Tongue (tissue), 2 donors: ENCODE data around the gene FARP1. TPM values are rescaled to one million over a fixed set of nuclear protein-coding genes. Genes with fewer than 3 reads are reported as not detected.
A peak's percentile ranks its signal among the peaks of the same experiment; 100 is the strongest.
"Not testable (repeated sequence)": the region's sequence is repeated elsewhere in the genome, so short reads cannot be mapped to it uniquely, and the experiment has no call there.

Source experiments
- DNase-seq: peaks from one replicate; pipeline ENCODE4 v3.0.0-alpha.2; 2015
- total RNA-seq: library from RNA; depleted of rRNA; stranded (reverse); fragments of >200 nt; gene quantifications from one replicate; pipeline ENCODE4 v1.2.3, GENCODE V29; 2014

FARP1 gene
- total RNA-seq, 1 donor from 2014 or later, result 42.4 TPM

DNA sequence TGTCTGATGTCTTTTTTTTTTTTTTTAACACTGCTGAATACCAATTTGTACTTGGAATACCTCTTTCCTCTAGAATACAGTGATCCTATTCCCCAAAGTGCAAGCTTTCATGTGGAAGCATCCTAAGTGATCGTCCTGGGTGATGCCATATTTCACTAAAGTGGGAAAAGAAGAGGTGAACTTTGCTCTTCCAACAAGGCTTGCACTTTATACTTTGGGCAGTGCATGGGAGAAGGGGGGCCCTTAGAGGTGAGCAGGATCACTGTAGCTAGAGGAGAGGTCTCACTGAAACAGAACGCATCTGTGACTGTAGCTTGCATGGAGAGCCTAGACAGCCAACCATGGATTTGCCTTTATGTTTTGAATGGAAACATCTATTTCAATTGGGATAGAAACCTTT lies 260.2 kb downstream of the FARP1 start:
- DNase-seq, result no peak

GRCh38 chr13:98405107-98405571 lies 262.2 kb downstream of the FARP1 start:
- DNase-seq, result peak; percentile 49

DNA sequence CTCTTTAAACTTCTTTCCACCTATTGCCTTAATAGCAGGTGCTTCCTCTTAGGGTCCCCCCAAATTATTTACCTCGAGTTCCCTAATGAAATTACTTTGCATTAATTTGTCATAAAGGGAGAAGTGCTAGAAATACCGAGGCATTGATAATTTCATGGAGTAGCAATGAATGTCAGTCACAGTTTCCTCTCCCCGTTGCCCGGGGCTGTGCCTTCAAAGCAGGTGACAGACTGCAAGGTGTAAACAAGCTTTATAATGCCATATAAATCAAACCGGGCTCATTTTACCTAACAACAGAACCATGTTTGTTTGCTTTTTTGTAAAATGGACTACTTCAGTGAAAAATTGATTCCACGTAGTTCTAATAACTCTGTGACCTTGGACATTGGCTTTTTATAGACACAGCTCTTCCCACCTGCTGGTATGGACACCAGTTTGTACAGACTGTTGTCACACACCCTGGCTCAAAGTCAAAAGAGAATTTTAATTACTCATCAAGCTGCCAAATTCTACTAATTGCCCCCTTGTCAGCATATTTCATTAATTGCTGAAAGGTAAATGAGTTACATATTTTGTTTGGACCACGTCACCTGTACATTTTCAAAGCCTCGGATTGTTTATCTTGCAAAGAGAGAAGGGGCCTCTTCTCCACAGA lies 262.9 kb downstream of the FARP1 start:
- no peak for DNase-seq

DNA sequence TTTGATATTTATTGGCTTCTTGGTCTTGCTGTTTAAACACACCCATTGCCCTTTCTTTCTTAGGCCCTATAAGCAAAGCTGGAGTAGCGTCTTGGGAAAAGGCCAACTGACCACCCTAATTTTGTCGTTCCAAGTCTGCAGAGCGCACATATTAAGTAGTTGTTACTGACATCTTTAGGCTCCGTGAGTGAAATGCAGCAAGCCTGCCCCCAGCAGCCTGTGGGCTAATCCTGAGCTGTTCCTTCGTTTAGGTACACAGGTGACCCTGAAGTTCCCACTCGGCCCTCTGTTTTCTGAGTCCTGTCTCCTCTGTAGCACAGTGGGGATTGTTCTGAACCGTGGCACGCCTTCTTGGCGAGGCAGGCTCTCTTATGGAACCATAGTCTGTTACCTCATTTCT lies 263.5 kb downstream of the FARP1 start:
- no peak for DNase-seq

DNA sequence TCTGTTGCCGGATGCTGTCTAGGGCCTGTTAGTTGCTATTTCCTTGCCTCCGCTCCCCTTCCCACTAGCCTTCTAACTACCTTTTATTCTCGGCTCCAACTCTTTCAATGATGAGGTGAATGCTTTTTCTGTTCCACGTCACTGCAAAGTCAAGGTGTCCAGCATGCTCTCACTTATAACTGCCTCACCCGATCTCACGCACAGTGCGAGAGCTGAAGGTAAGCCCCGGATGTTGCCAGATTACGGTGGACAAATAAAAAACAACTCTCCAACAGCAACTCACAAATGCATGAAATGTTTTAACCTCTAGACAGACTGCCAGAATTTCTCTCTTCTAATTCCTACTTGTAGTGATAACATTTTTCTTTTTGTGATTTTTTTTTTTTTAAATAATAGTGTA lies 264.1 kb downstream of the FARP1 start:
- DNase-seq, result no peak

DNA sequence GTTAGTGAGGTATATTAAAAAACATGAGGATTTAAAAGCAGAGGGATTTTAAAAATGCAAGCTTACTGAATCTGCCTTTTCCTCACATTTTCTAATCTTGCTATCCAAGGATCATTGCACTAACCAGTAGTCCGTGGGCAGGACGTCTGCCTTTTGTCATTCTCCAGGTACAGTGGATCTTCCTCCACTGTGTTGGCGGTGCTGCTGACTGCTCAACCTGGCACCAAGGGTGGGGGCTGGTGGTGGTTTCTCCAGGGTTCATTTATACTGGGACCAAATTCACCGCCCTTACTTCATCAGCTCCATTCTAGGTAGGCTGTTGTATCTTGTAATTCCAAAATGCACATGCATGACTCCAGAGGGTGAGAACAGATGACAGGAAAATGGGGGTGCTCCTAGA lies 264.7 kb downstream of the FARP1 start:
- no peak for DNase-seq

GRCh38 chr13:98409281-98409680 lies 266.4 kb downstream of the FARP1 start:
- DNase-seq, result no peak

DNA sequence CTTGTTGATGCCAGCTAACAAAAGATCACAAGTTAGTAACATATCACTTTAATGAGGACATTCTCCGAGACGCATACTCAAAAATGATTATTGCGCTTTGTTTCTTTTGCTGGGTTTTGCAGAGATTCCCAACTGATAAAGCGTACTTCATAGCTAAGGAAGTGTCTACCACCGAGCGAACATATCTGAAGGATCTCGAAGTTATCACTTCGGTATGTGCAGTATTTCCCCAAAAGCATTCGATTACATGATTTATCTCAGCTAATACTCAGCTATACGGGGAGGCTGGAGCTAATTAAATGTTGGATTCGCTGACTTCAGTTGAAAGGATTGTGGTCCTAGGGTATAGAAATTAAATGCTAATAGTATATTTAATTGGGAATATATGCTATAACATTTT lies 267.7 kb downstream of the FARP1 start:
- no peak for DNase-seq

GRCh38 chr13:98411013-98411412 lies 268.1 kb downstream of the FARP1 start:
- DNase-seq, result no peak

GRCh38 chr13:98411617-98412265 lies 268.8 kb downstream of the FARP1 start:
- DNase-seq, result peak; percentile 18

DNA sequence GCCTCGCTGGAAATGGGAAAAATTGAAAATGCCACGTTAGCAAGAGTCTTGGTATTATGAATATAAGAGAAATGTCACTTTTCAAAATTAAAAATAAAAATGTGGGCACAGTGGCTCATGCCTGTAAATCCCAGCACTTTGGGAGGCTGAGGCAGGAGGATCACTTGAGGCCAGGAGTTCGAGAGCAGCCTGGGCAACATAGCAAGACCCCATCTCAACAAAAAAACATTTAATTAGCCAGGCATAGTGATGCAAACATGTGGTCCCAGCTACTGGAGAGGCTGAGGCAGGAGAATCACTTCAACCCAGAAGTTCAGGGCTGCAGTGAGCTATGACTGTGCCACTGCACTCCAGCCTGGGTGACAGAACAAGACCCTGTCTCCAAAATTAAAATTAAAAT lies 270.4 kb downstream of the FARP1 start:
- not testable (repeated sequence) for DNase-seq

DNA sequence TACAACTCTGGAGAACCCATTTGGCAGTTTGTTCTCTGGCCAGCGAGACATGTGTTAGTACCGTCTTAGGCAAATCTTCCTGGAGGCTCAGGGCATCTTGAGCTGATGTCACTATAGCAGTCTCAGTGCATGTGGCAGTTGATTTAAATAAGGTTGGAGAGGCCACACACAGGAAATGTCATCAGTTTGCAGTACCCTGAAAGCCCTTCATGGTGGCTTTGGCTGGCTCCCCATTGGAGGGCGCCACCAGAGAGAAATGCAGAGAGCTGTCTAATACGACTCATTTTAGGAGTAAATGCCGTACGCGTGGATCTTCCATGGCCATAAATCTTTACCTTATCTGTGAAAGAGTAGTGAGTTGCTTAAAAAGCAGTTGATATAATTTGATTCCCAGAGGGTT lies 270.9 kb downstream of the FARP1 start:
- no peak for DNase-seq

DNA sequence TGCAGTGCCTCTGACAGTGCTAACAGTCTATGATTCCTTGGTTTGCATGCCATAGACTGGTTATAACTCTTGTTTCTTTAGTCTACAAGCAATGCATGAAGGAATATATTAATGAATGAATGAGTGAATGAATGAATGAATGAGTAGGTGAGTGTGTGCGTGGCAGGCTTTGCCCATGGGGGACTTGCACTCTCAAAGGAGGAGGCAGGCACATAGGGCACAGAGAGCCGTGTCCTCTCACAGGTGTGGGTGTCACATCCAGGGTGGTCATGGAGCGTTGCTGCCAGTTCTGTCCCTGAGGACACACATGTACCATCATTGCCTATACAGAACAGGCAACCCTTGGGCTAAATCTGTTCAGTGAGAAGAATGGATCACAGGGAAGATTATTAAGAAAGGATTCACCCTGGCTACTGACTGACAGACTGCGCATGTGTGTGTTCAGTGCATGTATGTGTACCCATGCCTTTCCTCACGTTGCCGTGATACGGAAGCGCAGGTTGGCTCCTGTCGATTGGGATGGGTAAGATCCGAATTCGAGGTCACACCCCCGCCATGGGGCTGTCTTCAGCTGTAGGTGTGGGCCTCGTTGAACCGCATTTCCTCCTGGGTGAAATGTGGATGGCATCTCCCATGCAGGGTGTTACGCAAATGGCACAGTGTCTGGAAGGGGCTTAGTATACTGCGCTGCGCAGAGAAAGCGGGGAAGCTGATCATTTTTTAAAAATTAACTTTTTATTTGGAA lies 272.6 kb downstream of the FARP1 start:
- DNase-seq, result no peak

GRCh38 chr13:98416408-98416807 lies 273.5 kb downstream of the FARP1 start:
- DNase-seq, result peak; percentile 68

GRCh38 chr13:98419786-98420553 lies 277.1 kb downstream of the FARP1 start:
- no peak for DNase-seq

- no peak for DNase-seq
Measured at GRCh38 chr13:98420554-98421175, 277.8 kb downstream of the FARP1 start.

- DNase-seq, result no peak
Measured at GRCh38 chr13:98422046-98422445, 279.2 kb downstream of the FARP1 start.

DNA sequence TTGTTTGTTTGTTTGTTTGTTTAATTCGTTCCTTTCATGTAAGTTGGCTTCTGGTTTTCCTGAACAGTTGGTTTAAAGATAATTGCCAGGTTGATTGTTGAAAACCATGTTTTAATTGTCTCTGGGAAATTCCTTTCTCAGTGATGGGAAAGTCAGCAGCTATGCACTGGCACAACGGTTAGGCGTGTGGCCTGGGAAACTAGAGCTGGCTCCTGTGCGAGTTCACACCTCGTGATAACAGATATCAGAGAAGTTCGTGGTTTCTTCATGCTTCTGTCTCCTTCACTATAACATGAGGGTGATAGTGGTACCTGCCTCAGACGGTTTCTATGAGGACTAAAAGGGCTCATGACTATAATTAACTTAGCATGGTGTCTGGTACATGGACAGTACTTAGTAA lies 280.5 kb downstream of the FARP1 start:
- no peak for DNase-seq

DNA sequence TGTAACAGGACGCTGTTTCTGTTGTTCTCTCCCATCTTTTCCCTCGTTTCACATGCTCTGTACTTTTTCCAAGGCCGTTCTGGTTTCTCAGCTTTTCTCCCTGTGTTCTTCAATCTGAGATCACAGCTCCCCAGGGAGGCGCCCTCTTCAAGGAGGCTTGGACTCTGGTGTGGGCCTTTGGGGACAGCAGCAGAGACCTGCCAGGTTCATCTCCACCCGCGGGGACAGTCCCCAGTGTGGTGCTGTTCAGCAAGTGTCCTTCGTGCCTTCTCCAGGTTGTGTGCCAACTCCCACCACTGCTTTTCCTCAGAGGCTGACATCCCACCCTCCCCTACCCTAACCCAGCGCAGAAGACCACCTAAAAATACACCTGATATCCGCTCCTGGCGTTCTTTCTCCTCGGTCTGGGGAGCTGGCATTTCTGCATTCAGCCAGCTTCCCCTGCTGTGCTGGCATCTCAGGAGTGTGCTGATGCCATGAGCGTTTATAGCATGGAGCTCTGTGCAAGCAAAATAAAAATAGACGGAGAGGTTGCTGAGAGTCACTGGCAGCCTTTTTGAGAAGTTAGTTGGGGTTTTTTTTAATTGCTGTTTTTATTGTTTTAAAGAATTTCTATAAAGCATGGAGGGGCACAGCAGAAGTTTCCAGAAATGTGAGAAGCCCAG lies 284.6 kb downstream of the FARP1 start:
- no peak for DNase-seq

DNA sequence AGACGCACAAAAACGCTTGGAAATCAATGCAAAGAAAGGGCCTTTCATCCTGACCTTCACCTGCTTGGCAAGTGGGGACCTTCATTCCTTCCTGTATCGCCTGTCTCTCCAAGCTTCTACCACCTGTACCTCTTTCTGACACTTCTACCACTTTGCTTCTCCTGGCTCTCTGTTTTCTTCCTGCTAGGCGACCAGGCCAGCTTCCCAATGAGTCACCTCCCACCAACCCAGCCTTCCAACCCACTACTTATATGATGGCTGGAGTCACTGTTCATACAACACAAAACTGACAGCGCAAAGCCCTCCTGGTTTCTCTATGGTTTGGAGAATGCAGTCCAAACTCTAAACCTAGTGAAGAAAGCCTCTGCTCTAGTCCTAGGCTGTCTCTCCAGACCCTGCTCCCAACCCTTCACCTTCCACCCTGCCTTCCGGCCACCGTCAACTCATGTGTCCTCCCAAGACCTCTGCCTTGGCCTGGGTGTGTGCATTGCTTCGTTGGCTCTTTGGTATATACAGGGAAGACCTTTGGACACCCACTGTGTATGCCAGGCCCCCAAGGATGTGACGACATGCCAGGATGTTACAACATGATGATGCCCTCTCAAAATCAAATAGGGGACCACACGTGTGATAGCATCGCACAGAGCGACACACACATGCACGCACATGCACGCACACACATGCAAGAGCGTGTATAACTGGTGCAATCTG lies 285.5 kb downstream of the FARP1 start:
- no peak for DNase-seq

GRCh38 chr13:98429081-98429480 lies 286.2 kb downstream of the FARP1 start:
- DNase-seq, result no peak
